Measurements from ENCODE around the gene HECTD1.
"Not testable (repeated sequence)": the region's sequence is repeated elsewhere in the genome, so short reads cannot be mapped to it uniquely, and the experiment has no call there.

HECTD1 gene

DNA sequence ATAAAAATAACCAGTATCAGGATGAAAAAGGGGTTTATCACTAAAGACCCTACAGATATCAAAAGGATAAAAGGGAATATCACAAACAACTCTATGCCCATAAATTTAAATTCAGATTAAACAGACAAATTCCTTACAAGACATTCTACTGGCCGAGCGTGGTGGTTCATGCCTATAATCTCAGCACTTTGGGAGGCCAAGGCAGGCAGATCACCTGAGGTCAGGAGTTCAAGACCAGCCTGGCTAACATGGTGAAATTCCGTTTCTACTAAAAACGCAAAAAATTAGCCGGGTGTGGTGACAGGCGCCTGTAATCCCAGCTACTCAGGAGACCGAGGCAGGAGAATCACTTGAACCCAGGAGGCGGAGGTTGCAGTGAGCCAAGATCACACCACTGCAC lies 15.0 kb downstream of the HECTD1 start:
- not testable (repeated sequence) for DNase-seq

DNA sequence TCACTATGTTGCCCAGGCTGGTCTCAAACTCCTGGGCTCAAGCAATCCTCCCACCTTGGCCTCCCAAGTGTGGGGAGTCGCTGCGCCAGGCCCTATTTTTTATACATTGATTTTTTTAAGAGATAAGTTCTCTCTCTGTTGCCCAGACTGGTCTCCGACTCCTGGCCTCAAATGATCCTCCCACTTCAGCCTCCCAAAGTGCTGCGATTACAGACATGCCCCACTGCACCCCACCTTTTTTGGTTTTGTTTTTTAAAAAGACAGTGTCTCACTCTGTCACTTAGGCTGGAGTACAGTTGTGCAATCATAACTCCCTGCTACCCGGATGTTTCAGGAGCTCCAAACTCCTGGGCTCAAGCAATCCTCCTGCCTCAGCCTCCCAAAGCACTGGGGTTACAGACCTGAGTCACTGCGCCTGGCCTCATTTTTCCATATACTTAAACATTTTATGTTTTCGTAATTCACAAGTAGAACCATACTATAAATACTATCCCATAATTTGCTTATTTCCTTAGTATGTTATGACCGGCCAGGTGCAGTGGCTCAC lies 16.8 kb downstream of the HECTD1 start:
- DNase-seq: no peak

DNA sequence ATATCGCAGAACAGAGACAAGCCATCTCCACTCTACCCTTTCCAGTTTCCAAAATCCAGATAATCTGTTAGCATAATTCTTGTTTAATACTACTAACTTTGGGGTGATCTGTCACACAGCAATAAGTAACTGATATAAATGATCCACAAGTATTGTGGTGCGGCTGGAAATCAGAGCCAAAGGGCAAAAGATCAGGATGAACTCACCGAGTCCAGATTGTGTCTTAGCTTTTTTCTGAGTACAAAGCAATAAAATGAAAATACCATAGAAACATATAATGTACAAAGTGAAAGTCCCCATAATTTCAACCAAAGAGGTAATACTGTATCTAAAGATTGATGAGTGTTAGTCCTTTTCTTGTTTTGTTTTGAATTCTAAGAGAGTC lies 17.4 kb downstream of the HECTD1 start:
- no peak for DNase-seq

DNA sequence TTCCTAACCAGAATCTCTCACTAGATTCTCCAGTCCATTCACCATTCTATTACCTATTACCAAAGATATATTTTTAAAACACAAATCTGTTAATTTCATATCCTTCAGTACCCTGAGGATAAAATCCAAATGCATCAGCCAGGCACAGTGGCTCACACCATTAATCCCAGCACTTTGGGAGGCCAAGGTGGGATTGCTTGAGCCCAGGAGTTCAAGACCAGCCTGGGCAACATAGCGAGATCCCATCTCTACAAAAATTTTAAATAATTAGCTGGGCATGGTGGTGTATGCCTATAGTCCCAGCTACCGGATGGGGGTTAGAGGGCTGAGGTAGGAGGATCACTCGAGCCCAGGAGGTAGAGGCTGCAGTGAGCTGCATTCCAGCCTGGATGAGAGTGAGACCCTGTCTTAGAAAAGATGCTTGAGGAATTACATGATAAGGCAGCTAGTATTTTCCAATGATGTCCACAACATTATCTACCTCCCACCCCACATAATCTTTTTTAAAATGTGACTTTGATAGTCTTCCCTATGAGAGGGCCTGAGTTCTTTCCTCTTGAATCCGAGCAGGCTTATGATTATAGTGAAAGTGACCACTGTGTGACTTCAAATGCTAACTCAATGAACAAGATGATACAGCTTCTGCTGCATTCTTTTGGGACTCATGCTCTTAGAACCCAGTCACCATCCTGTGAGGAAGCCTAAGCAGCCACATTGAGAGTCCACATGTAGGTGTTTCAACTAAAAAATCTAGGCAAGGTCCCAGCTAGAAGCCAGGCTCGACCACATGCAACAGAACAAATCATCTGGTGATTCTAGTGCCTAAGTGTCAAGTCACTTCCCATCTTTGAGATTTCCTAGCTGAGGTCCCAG lies 18.0 kb downstream of the HECTD1 start:
- DNase-seq: no peak

DNA sequence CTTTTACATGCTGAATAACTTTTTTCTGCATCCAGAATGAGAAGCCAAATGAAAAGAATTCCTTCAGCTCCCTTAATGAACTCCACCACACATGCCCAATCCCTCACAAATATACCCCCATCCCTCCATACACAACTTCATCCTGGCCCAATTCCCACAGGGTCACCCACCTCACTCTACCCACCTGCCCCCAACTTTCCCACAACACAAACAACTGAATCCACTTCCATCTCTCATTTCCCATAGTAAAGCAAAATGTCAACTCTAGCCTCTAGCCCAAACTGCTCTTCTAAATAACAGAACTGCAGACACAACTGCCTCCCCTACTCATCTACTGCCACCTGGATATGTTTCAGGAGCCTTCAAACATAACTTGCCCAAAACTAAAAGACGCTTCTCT lies 18.8 kb downstream of the HECTD1 start:
- DNase-seq: no peak

DNA sequence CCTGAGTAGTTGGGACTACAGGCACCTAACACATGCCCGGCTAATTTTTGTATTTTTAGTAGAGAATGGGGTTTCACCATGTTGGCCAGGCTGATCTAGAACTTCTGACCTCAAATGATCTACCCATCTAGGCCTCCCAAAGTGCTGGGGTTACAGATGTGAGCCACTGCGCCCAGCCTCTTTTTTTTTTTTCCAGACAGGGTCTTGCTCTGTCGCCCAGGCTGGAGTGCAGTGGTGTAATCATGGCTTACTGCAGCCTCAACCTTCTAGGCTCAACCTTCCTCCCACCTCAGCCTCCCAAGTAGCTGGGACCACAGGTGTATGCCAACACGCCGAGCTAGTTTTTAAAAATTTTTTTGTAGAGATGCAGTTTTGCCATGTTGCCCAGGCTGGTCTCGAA lies 25.6 kb downstream of the HECTD1 start:
- DNase-seq: not testable (repeated sequence)

DNA sequence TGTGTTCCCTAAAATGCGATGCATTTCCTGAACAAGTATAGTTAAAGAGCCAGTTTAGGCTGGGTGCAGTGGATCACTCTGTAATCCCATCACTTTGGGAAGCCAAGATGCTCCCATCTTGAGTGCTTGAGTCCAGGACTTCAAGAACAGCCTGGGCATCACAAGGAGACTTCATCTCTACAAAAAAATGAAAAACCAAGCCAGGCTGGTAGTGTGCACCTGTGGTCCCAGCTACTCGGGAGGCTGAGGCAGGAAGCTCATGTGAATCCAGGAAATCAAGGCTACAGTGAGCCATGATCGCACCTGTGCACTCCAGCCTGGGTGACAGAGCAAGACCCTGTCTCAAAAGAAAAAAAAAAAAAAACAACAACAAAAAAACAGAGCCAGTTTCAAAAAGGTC lies 26.3 kb downstream of the HECTD1 start:
- no peak for DNase-seq

DNA sequence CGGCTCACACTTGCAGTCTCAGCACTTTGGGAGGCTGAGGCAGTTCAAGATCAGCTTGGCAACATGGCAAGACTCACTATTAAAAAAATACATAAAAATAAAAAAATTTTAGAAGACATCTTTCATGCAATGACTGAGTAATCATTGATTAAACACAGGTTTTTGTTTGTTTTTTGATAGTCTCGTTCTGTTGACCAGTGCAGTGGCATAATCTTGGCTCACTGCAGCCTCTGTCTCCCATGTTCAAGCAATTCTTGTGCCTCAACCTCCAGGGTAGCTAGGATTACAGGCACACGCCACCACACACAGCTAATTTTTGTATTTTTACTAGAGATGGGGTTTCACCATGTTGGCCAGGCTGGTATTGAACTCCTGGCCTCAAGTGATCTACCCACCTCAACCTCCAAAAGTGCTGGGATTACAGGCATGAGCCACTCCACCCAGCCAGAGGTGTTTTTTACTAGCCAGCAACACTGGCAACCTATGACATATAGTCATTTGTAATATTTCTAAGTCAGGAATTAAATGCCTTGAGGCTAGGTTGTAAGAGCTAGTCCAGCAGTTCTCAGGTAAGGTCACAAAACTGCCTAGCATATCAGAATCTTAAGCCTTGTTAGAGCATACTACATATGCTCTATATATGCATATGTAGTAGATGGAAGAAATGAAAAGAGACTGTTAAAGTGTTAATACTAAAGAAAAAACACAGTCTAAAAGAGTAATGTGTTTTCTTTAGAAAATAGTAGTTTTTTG lies 27.1 kb downstream of the HECTD1 start:
- no peak for DNase-seq

DNA sequence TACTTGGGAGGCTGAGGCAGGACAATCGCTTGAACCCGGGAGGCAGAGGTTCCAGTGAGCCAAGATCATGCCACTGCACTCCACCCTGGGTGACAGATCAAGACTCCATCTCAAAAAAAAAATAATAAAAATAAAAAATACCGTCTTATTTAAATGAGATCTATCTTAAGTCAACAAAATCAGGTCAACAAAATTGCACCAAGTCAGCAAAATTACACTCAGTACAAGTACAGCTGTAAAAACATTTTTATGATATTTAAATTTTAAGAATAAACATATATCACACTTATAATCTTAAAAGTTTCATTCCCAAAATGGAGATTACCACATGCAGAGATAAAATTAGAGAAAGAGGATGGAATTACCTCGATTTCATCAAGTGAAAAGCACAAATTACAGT lies 33.2 kb downstream of the HECTD1 start:
- no peak for DNase-seq

DNA sequence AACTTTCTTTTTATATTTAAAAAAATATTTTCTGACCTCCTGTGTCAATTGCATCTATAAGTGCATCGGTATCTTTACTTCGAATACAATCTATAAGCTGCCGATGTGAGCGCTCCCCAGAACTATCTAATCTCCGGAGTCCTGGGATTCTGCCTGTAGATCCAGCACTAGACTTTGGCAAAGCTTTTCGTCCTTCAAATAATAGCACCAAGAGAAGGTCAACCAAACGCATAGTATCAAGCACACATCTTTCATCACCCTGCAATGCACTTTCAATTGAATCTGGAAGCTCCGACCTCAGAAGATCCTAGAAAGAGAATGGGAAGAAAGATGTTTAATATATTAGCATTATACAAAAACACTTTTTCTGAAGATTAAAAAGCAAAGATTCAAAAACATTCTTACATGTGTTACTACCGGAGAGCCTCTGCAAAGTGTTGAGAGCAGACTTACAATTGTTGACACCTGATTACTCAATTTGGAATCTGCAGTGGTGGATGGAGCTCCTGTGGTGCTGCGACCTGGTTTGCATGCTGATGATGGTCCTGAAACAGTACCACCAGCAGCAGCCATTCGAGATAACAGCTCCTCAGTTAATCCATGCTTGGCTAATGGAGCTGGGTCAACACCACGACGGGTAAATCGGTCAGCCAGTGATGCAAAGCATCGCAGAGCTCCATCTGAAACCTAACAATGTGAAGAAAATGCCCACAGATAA lies 34.3 kb downstream of the HECTD1 start:
- no peak for DNase-seq

DNA sequence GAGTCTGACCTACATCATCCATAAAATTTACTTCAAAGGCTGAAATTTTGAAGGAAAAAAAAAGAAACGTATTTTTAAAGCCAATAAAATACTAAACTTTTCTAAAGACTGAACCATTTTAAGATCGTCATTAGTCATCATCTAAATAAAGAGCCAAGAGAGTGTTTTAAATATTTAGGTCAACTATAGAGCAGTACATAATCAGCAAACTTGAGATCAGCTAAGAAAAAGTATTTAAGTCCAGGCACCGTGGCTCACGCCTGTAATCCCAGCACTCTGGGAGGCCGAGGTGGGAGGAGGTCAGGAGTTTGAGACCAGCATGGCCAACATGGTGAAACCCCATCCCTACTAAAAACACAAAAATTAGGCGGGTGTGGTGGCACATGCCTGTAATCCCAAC lies 35.5 kb downstream of the HECTD1 start:
- DNase-seq: no peak

DNA sequence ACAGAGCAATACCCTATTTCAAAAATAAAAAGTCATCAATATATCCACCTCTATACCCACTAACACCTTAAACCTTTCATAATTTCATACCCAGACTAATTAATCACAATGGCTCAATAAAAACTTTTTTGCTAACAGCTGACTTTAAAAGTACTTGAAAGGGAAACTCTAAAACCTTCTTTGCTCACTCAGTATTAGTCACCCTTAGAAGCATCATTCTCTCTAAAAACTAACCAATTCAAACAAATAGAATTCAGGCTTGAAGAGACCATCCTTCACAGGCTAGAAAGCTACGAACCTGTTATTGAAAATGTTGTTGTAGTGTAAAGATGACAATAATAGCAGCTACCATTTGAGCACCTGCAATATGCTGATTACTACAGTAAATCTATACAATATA lies 37.2 kb downstream of the HECTD1 start:
- DNase-seq: no peak

DNA sequence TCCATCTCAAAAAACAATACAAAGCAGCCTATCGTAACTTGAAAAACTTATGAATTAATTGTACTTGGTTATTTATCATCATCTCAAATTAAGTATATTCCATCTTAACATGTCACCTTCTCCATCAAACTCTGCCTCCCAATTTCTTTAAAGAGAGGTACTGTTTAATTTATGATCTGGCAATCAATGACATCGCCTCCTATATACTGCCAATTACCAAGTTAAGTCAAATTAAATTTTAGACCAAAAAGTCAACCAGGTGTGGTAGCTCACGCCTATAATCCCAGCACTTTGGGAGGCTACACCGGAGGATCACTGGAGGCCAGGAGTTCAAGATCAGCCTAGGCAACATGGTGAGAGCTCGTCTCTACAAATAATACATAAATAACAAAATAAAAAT lies 37.7 kb downstream of the HECTD1 start:
- no peak for DNase-seq

DNA sequence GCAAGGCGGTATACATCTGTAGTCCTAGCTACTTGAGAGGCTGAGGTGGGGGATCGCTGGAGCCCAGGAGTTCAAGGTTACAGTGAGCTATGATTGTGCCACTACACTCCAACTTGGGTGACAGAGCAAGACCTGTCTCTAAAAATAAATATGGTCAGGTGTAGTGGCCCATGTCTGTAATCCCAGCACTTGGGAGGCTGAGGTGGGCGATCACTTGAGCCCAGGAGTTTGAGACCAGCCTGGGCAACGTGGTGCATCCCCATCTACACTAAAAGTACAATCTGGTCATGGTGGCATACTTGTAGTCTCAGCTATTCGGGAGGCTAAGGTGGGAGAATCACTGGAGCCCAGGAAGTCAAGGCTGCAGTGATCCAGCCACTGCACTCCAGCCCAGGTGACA lies 40.6 kb downstream of the HECTD1 start:
- DNase-seq: no peak

DNA sequence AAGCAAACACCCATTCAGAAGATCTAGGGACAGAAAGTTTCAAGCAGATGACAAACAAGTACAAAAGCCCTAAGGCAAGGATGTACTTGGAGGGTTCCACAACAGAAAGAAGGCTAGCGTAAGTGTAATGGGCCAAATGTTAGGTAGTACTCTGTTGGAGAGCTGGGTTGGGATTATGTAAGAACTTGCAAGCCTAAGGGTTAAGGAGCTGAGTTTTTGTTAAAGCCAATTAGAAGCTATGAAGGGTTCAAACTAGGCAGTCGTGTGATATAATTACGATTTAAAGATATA lies 41.4 kb downstream of the HECTD1 start:
- no peak for DNase-seq

DNA sequence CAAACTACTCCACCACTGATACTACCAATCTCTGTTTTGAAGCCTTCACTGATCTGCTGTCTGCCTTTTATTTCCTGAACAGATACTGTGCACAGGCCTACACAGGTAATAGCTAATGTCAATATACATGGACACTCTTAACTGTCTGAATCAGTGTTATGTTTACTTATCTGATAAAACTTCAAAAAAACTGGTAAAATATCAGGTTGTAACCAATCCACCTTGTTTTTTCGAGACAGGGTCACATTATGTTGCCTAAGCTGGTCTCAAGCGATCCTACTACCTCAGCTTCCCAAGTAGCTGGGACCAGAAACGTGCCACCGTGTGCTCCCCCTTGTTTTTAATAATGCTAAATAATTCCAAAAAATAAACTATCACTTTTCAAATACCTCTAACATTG lies 43.5 kb downstream of the HECTD1 start:
- DNase-seq: no peak

DNA sequence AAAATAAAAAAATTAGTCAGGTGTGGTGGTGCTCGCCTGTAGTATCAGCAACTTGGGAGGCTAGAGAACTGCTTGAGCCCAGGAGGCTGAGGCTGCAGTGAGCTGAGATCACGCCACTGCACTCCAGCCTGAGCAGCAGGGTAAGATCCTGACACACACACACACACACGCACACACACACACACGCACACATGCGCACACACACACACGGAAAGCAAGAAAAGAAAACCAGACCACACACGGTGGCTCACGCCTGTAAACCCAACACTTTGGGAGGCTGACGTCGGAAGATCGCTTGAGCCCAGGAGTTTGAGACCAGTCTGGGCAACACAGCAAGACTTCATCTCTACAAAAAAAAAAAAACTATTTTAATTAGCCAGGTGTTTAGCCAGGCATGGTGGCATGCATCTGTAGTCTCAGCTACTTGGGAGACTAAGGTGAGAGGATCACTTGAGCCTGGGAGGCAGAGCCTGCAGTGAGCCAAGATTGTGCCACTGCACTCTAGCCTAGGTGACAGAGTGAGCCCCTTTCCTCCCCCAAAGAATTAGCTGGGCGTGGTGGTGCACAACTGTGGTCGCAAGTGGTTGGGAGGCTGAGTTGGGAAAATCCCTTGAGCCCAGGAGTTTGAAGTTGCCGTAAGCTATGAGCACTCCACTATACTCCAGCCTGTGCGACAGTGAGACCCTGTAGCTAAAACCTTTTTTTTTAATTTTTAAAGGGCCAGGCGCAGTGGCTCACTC lies 44.5 kb downstream of the HECTD1 start:
- DNase-seq: no peak

DNA sequence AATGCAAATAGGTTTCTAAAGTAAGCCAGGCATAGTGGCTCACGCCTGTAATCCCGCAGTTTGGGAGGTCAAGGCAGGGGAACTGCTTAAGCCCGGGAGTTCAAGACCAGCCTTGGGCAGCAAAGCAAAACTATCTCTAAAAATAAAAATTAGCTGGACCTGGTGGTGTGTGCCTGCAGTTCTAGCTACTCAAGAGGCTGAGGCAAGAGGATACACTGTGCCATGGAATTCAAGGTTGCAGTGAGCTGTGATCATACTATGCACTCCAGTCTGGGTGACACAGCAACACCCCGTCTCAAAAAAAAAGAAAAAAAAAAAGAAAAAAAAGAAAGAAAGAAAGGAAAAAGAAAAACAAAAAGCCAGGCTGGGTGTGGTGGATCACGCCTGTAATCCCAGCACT lies 46.3 kb downstream of the HECTD1 start:
- DNase-seq: no peak

DNA sequence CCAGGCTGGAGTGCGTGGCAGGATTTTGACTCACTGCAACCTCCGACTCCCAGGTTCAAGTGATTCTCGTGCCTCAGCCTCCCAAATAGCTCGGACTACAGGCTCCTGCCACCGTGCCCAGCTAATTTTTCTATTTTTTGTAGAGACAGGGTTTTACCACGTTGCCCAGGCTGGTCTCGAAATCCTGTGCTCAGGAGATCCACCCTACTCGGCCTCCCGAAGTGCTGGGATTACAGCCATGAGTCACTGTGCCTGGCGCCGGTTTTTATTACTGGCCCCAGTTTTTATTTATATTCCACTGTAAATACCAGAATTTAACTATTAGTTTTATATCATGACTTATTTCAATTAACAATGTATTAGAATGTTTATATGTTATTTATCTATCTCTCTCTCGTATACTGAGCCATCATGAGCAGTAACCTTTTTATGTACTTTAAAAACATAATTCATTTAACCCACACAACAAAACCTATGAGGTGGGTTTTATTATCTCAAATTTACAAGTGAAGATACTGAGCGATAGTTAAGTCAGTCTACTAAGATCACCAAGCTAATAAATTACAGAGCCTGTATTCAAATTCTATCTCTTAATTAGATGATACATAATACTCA lies 47.8 kb downstream of the HECTD1 start:
- DNase-seq: no peak

DNA sequence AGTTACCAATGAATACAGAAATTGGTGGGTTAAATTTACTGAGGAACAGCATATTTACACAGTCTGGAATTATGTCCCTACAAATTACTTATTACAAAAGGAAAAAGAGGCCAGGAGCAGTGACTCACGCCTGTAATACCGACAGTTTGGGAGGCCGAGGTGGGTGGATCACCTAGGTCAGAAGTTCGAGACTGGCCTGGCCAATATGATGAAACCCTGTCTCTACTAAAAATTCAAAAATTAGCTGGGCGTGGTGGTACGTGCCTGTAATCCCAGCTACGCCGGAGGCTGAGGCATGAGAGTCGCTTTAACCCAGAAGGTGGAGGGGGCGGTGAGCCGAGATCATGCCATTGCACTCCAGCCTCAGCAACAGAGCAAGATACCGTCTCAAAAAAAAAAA lies 52.6 kb downstream of the HECTD1 start:
- no peak for DNase-seq

DNA sequence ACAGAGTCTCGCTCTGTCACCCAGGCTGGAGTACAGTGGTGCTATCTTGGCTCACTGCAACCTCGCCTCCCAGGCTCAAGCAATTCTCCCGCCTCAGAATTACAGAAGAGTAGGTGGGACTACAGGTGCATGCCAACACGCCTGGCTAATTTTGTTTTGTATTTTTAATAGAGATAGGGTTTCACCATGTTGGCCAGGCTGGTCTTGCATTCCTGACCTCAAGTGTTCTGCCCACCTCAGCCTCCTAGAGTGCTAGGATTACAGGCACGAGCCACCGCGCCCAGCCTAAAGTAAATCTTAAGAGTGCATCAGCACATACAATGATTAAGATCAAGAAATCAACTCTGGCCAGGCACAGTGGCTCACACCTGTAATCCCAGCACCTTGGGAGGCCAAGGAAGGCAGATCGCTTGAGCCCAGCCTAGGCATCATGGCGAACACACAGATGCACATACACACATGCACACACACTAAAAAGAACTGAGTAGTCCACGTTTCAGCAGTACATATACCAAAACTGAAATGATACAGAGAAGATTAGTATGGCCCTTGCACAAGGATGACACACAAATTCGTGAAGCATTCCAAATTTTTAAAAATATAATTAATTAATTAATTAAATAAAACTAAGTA lies 65.0 kb downstream of the HECTD1 start:
- DNase-seq: no peak

DNA sequence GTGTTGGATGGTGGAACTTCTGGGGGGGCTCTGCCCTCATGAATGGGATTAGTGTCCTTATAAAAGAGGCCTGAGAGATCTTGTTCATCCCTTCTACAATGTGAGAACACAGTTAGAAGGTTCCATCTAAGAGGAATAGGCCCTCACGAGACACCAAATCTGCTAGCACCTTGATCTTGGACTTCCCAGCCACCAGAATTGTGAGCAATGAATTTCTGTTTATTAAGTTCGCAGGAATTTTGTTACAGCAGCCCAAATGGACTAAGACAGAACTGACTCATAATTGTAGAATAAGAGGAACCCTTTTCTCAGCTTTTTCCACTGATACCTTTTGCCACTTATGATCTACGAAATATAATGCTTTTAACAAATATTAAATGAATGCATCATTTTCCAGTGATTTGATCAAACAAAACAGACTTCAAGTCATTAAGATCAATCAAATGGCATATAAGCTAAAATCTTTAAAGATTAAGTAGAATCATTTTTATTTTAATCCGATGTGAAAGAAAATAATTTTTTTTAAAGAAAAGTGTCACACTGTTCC lies 68.2 kb downstream of the HECTD1 start:
- no peak for DNase-seq

Measured in suppressor macrophage treated with lipopolysaccharide for 4 hours (primary cell).